Spleen (tissue), 3 donors: ENCODE data around the gene WFDC2.

Source experiments
- POLR2A ChIP-seq, 3 donors: fragments of 450-650 bp; IDR thresholded peaks; one replicate each; pipeline ENCODE4 v1.5.1; 2017; ENCODE audit warnings: antibody characterized with exemption in 3 of 3, mild to moderate bottlenecking in 1 of 3
- POLR2AphosphoS5 ChIP-seq, 3 donors: sonication (generic); formaldehyde crosslinking; IDR thresholded peaks; one replicate each; pipeline ENCODE4 v1.5.1; 2017; ENCODE audit warnings: antibody characterized with exemption in 3 of 3

GRCh38 chr20:45450097-45450818, 19.3 kb upstream of the WFDC2 start:
- TF ChIP-seq POLR2AphosphoS5 (IDR thresholded peaks at IDR 0.05): no peak
- TF ChIP-seq POLR2A (IDR thresholded peaks at IDR 0.05): no peak
